IMR-90 (cell line): ENCODE measurements around the gene ATP5ME. TPM values are rescaled to one million over a fixed set of nuclear protein-coding genes. Genes with fewer than 3 reads are reported as not detected.

Experiments used
- ATAC-seq: fragments of 200-7000 bp; cut with Tn5 transposase; 2 replicates; pipeline ENCODE4 v1.9.1; 2020; ENCODE audit warnings: low read depth, mild to moderate bottlenecking, moderate library complexity
- BruUV-seq: library from RNA; stranded (reverse); fragments of 400-500 nt; replicated peaks from 2 replicates; lab custom pipeline; 2021; lab: Mats Ljungman, UMichigan
- CTCF ChIA-PET: fragments of 300-600 bp; formaldehyde crosslinking; extraction: SDS; loops from one replicate; lab custom pipeline; 2021; ENCODE audit warnings: antibody characterized with exemption; lab: Yijun Ruan, JAX
- POLR2A ChIA-PET: fragments of 300-600 bp; sonication (Branson Sonifier 250); formaldehyde crosslinking; loops from one replicate; lab custom pipeline; 2022; ENCODE audit warnings: antibody characterized with exemption; ENCODE audit not compliant: unreplicated experiment; lab: Charles Lee
- DNase-seq: peaks from one replicate; pipeline ENCODE4 v3.0.0; 2013
- H2AFZ ChIP-seq: replicated peaks from 2 replicates; pipeline ENCODE3; 2013; ENCODE audit warnings: low read length, mild to moderate bottlenecking; ENCODE audit not compliant: poor library complexity
- H2AK5ac ChIP-seq: 2 replicates; pipeline ENCODE4 v1.6.1; 2013; ENCODE audit warnings: low read depth, low read length, inconsistent platforms
- H2AK9ac ChIP-seq: replicated peaks from 2 replicates; pipeline ENCODE3; 2013; ENCODE audit warnings: mild to moderate bottlenecking, low read depth, low read length, moderate library complexity; ENCODE audit not compliant: poor library complexity
- H2BK120ac ChIP-seq: 2 replicates; pipeline ENCODE4 v1.6.1; 2013; ENCODE audit warnings: low read depth, low read length, inconsistent platforms
- H2BK15ac ChIP-seq: 3 replicates; pipeline ENCODE4 v1.6.1; 2013; ENCODE audit warnings: low read depth, low read length, inconsistent platforms
- H2BK20ac ChIP-seq: 2 replicates; pipeline ENCODE4 v1.6.1; 2013; ENCODE audit warnings: low read depth, mild to moderate bottlenecking, inconsistent platforms, low read length, moderate library complexity
- H2BK5ac ChIP-seq: 2 replicates; pipeline ENCODE4 v1.6.1; 2013; ENCODE audit warnings: mild to moderate bottlenecking, low read depth, low read length, inconsistent platforms; ENCODE audit not compliant: poor library complexity, severe bottlenecking
- H3K14ac ChIP-seq: replicated peaks from 2 replicates; pipeline ENCODE4 v1.6.1; 2013; ENCODE audit warnings: low read depth, low read length, inconsistent platforms
- H3K18ac ChIP-seq: 2 replicates; pipeline ENCODE4 v1.6.1; 2013; ENCODE audit warnings: low read depth, low read length, control low read depth
- H3K23ac ChIP-seq: 2 replicates; pipeline ENCODE4 v1.6.1; 2013; ENCODE audit warnings: low read depth, low read length, inconsistent platforms
- H3K27ac ChIP-seq: 2 replicates; pipeline ENCODE4 v1.5.1; 2013; ENCODE audit warnings: mild to moderate bottlenecking, control low read depth, low read length; ENCODE audit not compliant: insufficient read depth
- H3K27me3 ChIP-seq: 2 replicates; pipeline ENCODE4 v1.6.1; 2013; ENCODE audit warnings: low read length; ENCODE audit not compliant: control insufficient read depth, insufficient read depth
- H3K36me3 ChIP-seq: 2 replicates; pipeline ENCODE4 v1.6.1; 2013; ENCODE audit warnings: low read length, mixed read lengths; ENCODE audit not compliant: control insufficient read depth, insufficient read depth
- H3K4ac ChIP-seq: 2 replicates; pipeline ENCODE4 v1.6.1; 2013; ENCODE audit warnings: low read depth, low read length, inconsistent platforms
- H3K4me1 ChIP-seq: 2 replicates; pipeline ENCODE4 v1.6.1; 2013; ENCODE audit warnings: low read length, mixed read lengths; ENCODE audit not compliant: control insufficient read depth, insufficient read depth
- H3K4me2 ChIP-seq: 2 replicates; pipeline ENCODE4 v1.6.1; 2013; ENCODE audit warnings: low read depth, mild to moderate bottlenecking, control low read depth, low read length, moderate library complexity
- H3K4me3 ChIP-seq: 2 replicates; pipeline ENCODE4 v1.5.1; 2013; ENCODE audit warnings: low read depth, mild to moderate bottlenecking, control low read depth, low read length, moderate library complexity; ENCODE audit not compliant: insufficient read depth
- H3K56ac ChIP-seq: 2 replicates; pipeline ENCODE4 v1.6.1; 2013; ENCODE audit warnings: low read length, inconsistent platforms; ENCODE audit not compliant: insufficient read depth; ENCODE audit errors: extremely low read depth
- H3K79me1 ChIP-seq, 2 experiments: 2 replicates each; pipeline ENCODE4 v1.6.1; 2013; ENCODE audit warnings: low read length in 2 of 2, inconsistent platforms in 1 of 2, low read depth in 1 of 2
- H3K9ac ChIP-seq: 2 replicates; pipeline ENCODE4 v1.6.1; 2013; ENCODE audit warnings: low read depth, low read length, control low read depth
- H3K9me1 ChIP-seq: 2 replicates; pipeline ENCODE4 v1.6.1; 2013; ENCODE audit warnings: low read length, inconsistent platforms; ENCODE audit not compliant: insufficient read depth
- H3K9me3 ChIP-seq: 2 replicates; pipeline ENCODE4 v1.6.1; 2013; ENCODE audit warnings: low read length; ENCODE audit not compliant: control insufficient read depth, insufficient read depth
- H4K20me1 ChIP-seq: 2 replicates; pipeline ENCODE4 v1.6.1; 2013; ENCODE audit warnings: low read length, inconsistent platforms; ENCODE audit not compliant: insufficient read depth
- H4K5ac ChIP-seq: 2 replicates; pipeline ENCODE4 v1.6.1; 2013; ENCODE audit warnings: mild to moderate bottlenecking, low read depth, low read length, control low read depth
- H4K8ac ChIP-seq, 2 experiments: 2 replicates each; pipeline ENCODE4 v1.6.1; 2013; ENCODE audit warnings: low read depth in 2 of 2, low read length in 2 of 2, control low read depth in 1 of 2, inconsistent platforms in 1 of 2
- H4K91ac ChIP-seq: 2 replicates; pipeline ENCODE4 v1.6.1; 2013; ENCODE audit warnings: low read depth, low read length, inconsistent platforms; ENCODE audit not compliant: insufficient read depth
- BHLHE40 ChIP-seq: fragments of 150-350 bp; IDR thresholded peaks from 2 replicates; pipeline ENCODE4 v1.6.1; 2016; ENCODE audit warnings: mild to moderate bottlenecking, low read depth, low read length
- CEBPB ChIP-seq: IDR thresholded peaks from 2 replicates; pipeline ENCODE4 v1.6.1; 2012; ENCODE audit warnings: low read depth, low read length, improper control_type of control experiment
- FOS ChIP-seq: fragments of 150-350 bp; IDR thresholded peaks from 2 replicates; pipeline ENCODE4 v1.6.1; 2016; ENCODE audit warnings: low read depth, low read length
- MAFK ChIP-seq: IDR thresholded peaks from 2 replicates; pipeline ENCODE4 v1.6.1; 2012; ENCODE audit warnings: low read depth, low read length, improper control_type of control experiment
- POLR2A ChIP-seq: IDR thresholded peaks from 2 replicates; pipeline ENCODE4 v1.6.1; 2012; ENCODE audit warnings: mild to moderate bottlenecking, low read depth, low read length
- RAD21 ChIP-seq: IDR thresholded peaks from 2 replicates; pipeline ENCODE4 v1.6.1; 2012; ENCODE audit warnings: low read length, improper control_type of control experiment
- RCOR1 ChIP-seq: IDR thresholded peaks from 2 replicates; pipeline ENCODE4 v1.6.1; 2012; ENCODE audit warnings: mild to moderate bottlenecking, low read length, improper control_type of control experiment; ENCODE audit not compliant: insufficient replicate concordance
- SMC3 ChIP-seq: fragments of 150-350 bp; IDR thresholded peaks from 2 replicates; pipeline ENCODE4 v1.6.1; 2016; ENCODE audit warnings: low read depth, mild to moderate bottlenecking, antibody characterized with exemption, low read length, moderate library complexity
- USF2 ChIP-seq: fragments of 150-350 bp; IDR thresholded peaks from 2 replicates; pipeline ENCODE4 v1.6.1; 2017; ENCODE audit warnings: mild to moderate bottlenecking, antibody characterized with exemption, low read length, low read depth
- WGBS, 2 experiments: methylation state at CpG; one replicate each; pipeline versions ENCODE4 v1.1.5 to v1.1.7; 2013; ENCODE audit warnings: missing lambda C conversion rate in 2 of 2; ENCODE audit not compliant: insufficient read length in 1 of 2; ENCODE audit errors: extremely low coverage in 2 of 2; 5-methylcytosine and 5-hydroxymethylcytosine counted together
- dilution Hi-C: fragments of 300-500 bp; cut with HindIII; formaldehyde crosslinking; loops from one replicate; pipeline ENCODE4 v1.14.3; 2018; ENCODE audit warnings: low sequenced_read_pairs; ENCODE audit not compliant: unreplicated experiment
- in situ Hi-C: fragments of 300-500 bp; cut with MboI; formaldehyde crosslinking; loops from 3 replicates; pipeline ENCODE4 v1.14.3; 2019; ENCODE audit warnings: low sequenced_read_pairs, inconsistent platforms, mixed read lengths
- intact Hi-C: fragments of 100-400 bp; cut with micrococcal nuclease; formaldehyde crosslinking; loops from 2 replicates; pipeline ENCODE4 v1.10.0; 2022
- polyA plus RNA-seq, 3 experiments: library from polyadenylated mRNA; depleted of rRNA; stranded (reverse); fragments of >200 nt; gene quantifications; 2 replicates each; pipeline ENCODE4 v1.2.3, GENCODE V29; 2012; ENCODE audit warnings: low replicate concordance in 1 of 3
- total RNA-seq: library from RNA; depleted of rRNA; stranded (reverse); fragments of >200 nt; gene quantifications from 2 replicates; pipeline ENCODE4 v1.2.3, GENCODE V29; 2012
- TF ChIP-seq, protein P1 (sequence below): fragments of 150-350 bp; IDR thresholded peaks from 2 replicates; pipeline ENCODE4 v1.6.1; 2016; ENCODE audit warnings: low read depth, mild to moderate bottlenecking, low read length, moderate library complexity, borderline replicate concordance

ATP5ME gene
- total and polyA plus RNA-seq, 2 of the 4 experiments (the other 2 are of a cell fraction): 39.3 to 603 TPM

DNA sequence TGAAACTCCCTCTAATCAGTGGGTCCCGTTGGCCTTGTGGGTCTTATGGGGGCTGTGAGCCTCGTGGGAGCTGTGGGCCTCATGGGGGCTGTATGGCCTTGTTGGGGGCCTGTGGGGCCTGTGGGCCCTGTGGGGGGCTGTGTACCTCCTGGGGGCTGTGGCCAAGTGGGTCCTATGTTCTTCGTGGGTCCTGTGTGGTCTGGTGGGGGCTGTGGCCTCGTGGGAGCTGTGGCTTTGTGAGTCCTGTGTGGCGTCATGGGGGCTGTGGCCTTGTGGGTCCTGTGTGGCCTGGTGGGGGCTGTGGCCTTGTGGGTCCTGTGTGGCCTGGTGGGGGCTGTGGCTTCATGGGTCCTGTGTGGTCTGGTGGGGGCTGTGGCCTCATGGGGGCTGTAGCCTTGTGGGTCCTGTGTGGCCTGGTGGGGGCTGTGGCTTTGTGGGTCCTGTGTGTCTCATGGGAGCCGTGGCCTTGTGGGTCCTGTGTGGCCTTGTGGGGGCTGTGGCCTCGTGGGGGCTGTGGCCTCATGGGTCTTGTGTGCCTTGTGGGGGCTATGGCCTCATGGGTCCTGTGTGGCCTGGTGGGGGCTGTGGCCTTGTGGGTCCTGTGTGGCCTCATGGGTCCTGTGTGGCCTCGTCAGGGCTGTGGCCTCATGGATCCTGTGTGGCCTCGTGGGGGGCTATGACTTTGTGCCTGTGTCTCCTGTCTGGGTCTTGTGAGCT lies 39.0 kb upstream of the ATP5ME start:
- no peak for TF ChIP-seq FOS
- no peak for TF ChIP-seq BHLHE40
- no peak for TF ChIP-seq POLR2A
- TF ChIP-seq, protein P1, sequence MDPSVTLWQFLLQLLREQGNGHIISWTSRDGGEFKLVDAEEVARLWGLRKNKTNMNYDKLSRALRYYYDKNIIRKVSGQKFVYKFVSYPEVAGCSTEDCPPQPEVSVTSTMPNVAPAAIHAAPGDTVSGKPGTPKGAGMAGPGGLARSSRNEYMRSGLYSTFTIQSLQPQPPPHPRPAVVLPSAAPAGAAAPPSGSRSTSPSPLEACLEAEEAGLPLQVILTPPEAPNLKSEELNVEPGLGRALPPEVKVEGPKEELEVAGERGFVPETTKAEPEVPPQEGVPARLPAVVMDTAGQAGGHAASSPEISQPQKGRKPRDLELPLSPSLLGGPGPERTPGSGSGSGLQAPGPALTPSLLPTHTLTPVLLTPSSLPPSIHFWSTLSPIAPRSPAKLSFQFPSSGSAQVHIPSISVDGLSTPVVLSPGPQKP: no peak
- no peak for TF ChIP-seq CEBPB
- no peak for TF ChIP-seq MAFK
- TF ChIP-seq RCOR1: no peak
- TF ChIP-seq SMC3: no peak
- no peak for TF ChIP-seq USF2
- no peak for TF ChIP-seq RAD21
- H2BK120ac ChIP-seq: no peak overlapping the region
- no peak overlapping the region for H3K9ac ChIP-seq
- no TSS peak for BruUV-seq
- H3K27me3 ChIP-seq: no peaks in the 10 kb centered on the region
- H3K23ac ChIP-seq: no peak overlapping the region
- no peak overlapping the region for H2AK9ac ChIP-seq
- H2BK20ac ChIP-seq: no peak overlapping the region
- ChIA-PET CTCF (no interaction called here), POLR2A (no interaction called here)
- peaks cover 9 to 44% of the 10 kb centered on the region in 2 experiments; a peak in 2 of 4 replicates for H3K79me1 ChIP-seq
- no peak overlapping the region for H3K18ac ChIP-seq
- in situ Hi-C loops: no loop called here
- H3K4me3 ChIP-seq: no peak overlapping the region
- H2AK5ac ChIP-seq: no peak overlapping the region
- no peak overlapping the region for H2BK15ac ChIP-seq
- H4K8ac ChIP-seq: no peak overlapping the region
- no peak overlapping the region for H2BK5ac ChIP-seq
- peaks cover 6% of the 10 kb centered on the region; the same call in 1 of the 2 replicates for H3K4me1 ChIP-seq
- DNase-seq (no peak), ATAC-seq (no peak)
- H3K4ac ChIP-seq: no peak overlapping the region
- H4K91ac ChIP-seq: no peak overlapping the region
- peaks cover 11% of the 10 kb centered on the region; the same call in 1 of the 2 replicates for H3K9me1 ChIP-seq
- no peak overlapping the region for H3K14ac ChIP-seq
- H3K4me2 ChIP-seq: no peak overlapping the region
- peaks cover 15% of the 10 kb centered on the region for H3K36me3 ChIP-seq
- peaks cover 73% of the 10 kb centered on the region for H4K20me1 ChIP-seq
- H4K5ac ChIP-seq: no peak overlapping the region
- H3K27ac ChIP-seq: no peak overlapping the region
- dilution Hi-C loops: no loop called here
- no peak overlapping the region for H2AFZ ChIP-seq
- no peaks in the 10 kb centered on the region for H3K9me3 ChIP-seq
- 100% methylated on average over 1 of the region's 9 CpGs; no CpG with 5 or more reads in 1 of the 2 experiments for WGBS, 2 experiments
- no peak overlapping the region for H3K56ac ChIP-seq
- intact Hi-C loops: no loop called here
